ENCODE measurements around the gene IQSEC1. TPM values are rescaled to one million over a fixed set of nuclear protein-coding genes. Genes with fewer than 3 reads are reported as not detected.

Gene IQSEC1
- total and polyA plus RNA-seq, 2 donors (not counting 1 experiment from before 2014, with no cell fraction given): 96.7 to 222 TPM

- TF ChIP-seq EZH2 (IDR thresholded peaks at IDR 0.05; ENCODE audit: borderline replicate concordance, insufficient read depth, low read depth, low read length, poor library complexity, severe bottlenecking): no peak
- TF ChIP-seq, protein P1, sequence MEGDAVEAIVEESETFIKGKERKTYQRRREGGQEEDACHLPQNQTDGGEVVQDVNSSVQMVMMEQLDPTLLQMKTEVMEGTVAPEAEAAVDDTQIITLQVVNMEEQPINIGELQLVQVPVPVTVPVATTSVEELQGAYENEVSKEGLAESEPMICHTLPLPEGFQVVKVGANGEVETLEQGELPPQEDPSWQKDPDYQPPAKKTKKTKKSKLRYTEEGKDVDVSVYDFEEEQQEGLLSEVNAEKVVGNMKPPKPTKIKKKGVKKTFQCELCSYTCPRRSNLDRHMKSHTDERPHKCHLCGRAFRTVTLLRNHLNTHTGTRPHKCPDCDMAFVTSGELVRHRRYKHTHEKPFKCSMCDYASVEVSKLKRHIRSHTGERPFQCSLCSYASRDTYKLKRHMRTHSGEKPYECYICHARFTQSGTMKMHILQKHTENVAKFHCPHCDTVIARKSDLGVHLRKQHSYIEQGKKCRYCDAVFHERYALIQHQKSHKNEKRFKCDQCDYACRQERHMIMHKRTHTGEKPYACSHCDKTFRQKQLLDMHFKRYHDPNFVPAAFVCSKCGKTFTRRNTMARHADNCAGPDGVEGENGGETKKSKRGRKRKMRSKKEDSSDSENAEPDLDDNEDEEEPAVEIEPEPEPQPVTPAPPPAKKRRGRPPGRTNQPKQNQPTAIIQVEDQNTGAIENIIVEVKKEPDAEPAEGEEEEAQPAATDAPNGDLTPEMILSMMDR (IDR thresholded peaks at IDR 0.05): no peak
- no peaks in the 10 kb centered on the region for H3K27me3 Mint-ChIP-seq
- CTCF ChIA-PET: interaction anchor here (1.3 kb wide), 1 partner anchor 32 kb away, joined by 3 read pairs; no protein-coding TSS in a partner anchor
Measured at GRCh38 chr3:13053420-13053819, 19.8 kb downstream of the IQSEC1 start.

GRCh38 chr3:13052191-13052820, 20.9 kb downstream of the IQSEC1 start:
- Histone ChIP-seq H3K9ac (ENCODE audit: low read length) (no peak overlapping the region), H3K27ac (ENCODE audit: low read length in 2 of 2) (no peak overlapping the region)

More at GRCh38 chr3:13053420-13053819, 19.8 kb downstream of the IQSEC1 start:
- Histone ChIP-seq H3K36me3 (replicated peaks in 1 of 2; ENCODE audit: control extremely low read depth in 1 of 2, control insufficient read depth in 1 of 2, extremely low read depth in 1 of 2, insufficient read depth in 2 of 2, low read length in 1 of 2) (peaks cover 0 to 9% of the 10 kb centered on the region in 2 experiments), H3K79me2 (ENCODE audit: control insufficient read depth, insufficient read depth, low read length) (peaks cover 93% of the 10 kb centered on the region), H2AFZ (ENCODE audit: insufficient read depth, low read depth, low read length, poor library complexity, severe bottlenecking) (no peak overlapping the region), H3K27me3 (replicated peaks in 1 of 4; ENCODE audit: control extremely low read depth in 1 of 4, control insufficient read depth in 3 of 4, insufficient read depth in 4 of 4, low read length in 3 of 4) (no peaks in the 10 kb centered on the region), H3K4me3 (ENCODE audit: control extremely low read depth in 1 of 5, extremely low read depth in 1 of 5, insufficient read depth in 1 of 5, low read depth in 2 of 5, low read length in 4 of 5) (no peak overlapping the region), H4K20me1 (ENCODE audit: control insufficient read depth, insufficient read depth, low read length, poor library complexity, severe bottlenecking) (peaks cover 37% of the 10 kb centered on the region), H3K9me3 (ENCODE audit: control extremely low read depth in 1 of 3, control insufficient read depth in 2 of 3, insufficient read depth in 1 of 3, low read length in 2 of 3) (no peaks in the 10 kb centered on the region), H3K4me1 (ENCODE audit: control insufficient read depth in 2 of 2, insufficient read depth in 2 of 2, low read length in 2 of 2) (peaks cover 23 to 44% of the 10 kb centered on the region in 2 donors), H3K4me2 (replicated peaks; ENCODE audit: low read depth, low read length, poor library complexity, severe bottlenecking) (no peak overlapping the region), H3K27ac (ENCODE audit: low read length in 2 of 2) (no peak overlapping the region), H3K9ac (ENCODE audit: low read length) (no peak overlapping the region)
- H3K4me3 Mint-ChIP-seq: no peak overlapping the region
- ATAC-seq (ENCODE audit: low read depth): no peak
- no peak overlapping the region for H3K27ac Mint-ChIP-seq
- intact Hi-C loops (cut with micrococcal nuclease): no loop called here
- DNase-seq: no peak
- no peaks in the 10 kb centered on the region for H3K9me3 Mint-ChIP-seq (ENCODE audit: insufficient read depth)
- H3K4me1 Mint-ChIP-seq: peaks cover 47% of the 10 kb centered on the region
- WGBS (ENCODE audit: insufficient coverage): 88% methylated on average over 6 of the region's 8 CpGs
- POLR2A ChIA-PET: no interaction called here

More at GRCh38 chr3:13052191-13052820, 20.9 kb downstream of the IQSEC1 start:
- ATAC-seq (ENCODE audit: low read depth) (no peak), DNase-seq (no peak)
- ChIA-PET POLR2A (no interaction called here), CTCF (interaction anchor here (1.3 kb wide), 1 partner anchor 31 kb away, joined by 3 read pairs; no protein-coding TSS in a partner anchor)
- Histone ChIP-seq H3K36me3 (replicated peaks in 1 of 2; ENCODE audit: control extremely low read depth in 1 of 2, control insufficient read depth in 1 of 2, extremely low read depth in 1 of 2, insufficient read depth in 2 of 2, low read length in 1 of 2) (peaks cover 0 to 9% of the 10 kb centered on the region in 2 experiments), H3K4me3 (ENCODE audit: control extremely low read depth in 1 of 5, extremely low read depth in 1 of 5, insufficient read depth in 1 of 5, low read depth in 2 of 5, low read length in 4 of 5) (no peak overlapping the region), H2AFZ (ENCODE audit: insufficient read depth, low read depth, low read length, poor library complexity, severe bottlenecking) (no peak overlapping the region), H4K20me1 (ENCODE audit: control insufficient read depth, insufficient read depth, low read length, poor library complexity, severe bottlenecking) (peaks cover 26% of the 10 kb centered on the region), H3K4me1 (ENCODE audit: control insufficient read depth in 2 of 2, insufficient read depth in 2 of 2, low read length in 2 of 2) (peaks cover 34 to 45% of the 10 kb centered on the region in 2 donors), H3K9me3 (ENCODE audit: control extremely low read depth in 1 of 3, control insufficient read depth in 2 of 3, insufficient read depth in 1 of 3, low read length in 2 of 3) (no peaks in the 10 kb centered on the region), H3K4me2 (replicated peaks; ENCODE audit: low read depth, low read length, poor library complexity, severe bottlenecking) (no peak overlapping the region), H3K27me3 (replicated peaks in 1 of 4; ENCODE audit: control extremely low read depth in 1 of 4, control insufficient read depth in 3 of 4, insufficient read depth in 4 of 4, low read length in 3 of 4) (no peaks in the 10 kb centered on the region), H3K79me2 (ENCODE audit: control insufficient read depth, insufficient read depth, low read length) (peaks cover 93% of the 10 kb centered on the region)
- no peak overlapping the region for H3K27ac Mint-ChIP-seq
- WGBS (ENCODE audit: insufficient coverage): 99% methylated on average over 10 of the region's 16 CpGs
- no peaks in the 10 kb centered on the region for H3K27me3 Mint-ChIP-seq
- peaks cover 52% of the 10 kb centered on the region for H3K4me1 Mint-ChIP-seq
- no peaks in the 10 kb centered on the region for H3K9me3 Mint-ChIP-seq (ENCODE audit: insufficient read depth)
- TF ChIP-seq, protein P1 (IDR thresholded peaks at IDR 0.05): no peak
- no peak for TF ChIP-seq EZH2 (IDR thresholded peaks at IDR 0.05; ENCODE audit: borderline replicate concordance, insufficient read depth, low read depth, low read length, poor library complexity, severe bottlenecking)
- intact Hi-C loops (cut with micrococcal nuclease): no loop called here
- no peak overlapping the region for H3K4me3 Mint-ChIP-seq
